ENCODE results near the gene CENPH. TPM values are rescaled to one million over a fixed set of nuclear protein-coding genes. Genes with fewer than 3 reads are reported as not detected.

The CENPH gene
- polyA plus RNA-seq, 1 of the 3 experiments (the other 2 are of a cell fraction), result 14.6 TPM

GRCh38 chr5:69167493-69167855 lies 21.9 kb upstream of the CENPH start:
- Histone ChIP-seq H3F3A (replicated peaks; ENCODE audit: insufficient read depth) (peaks cover 4% of the 10 kb centered on the region), H3K9ac (peak overlapping the region; percentile 94), H3K27me3 (ENCODE audit: insufficient read depth) (no peaks in the 10 kb centered on the region), H4K20me1 (ENCODE audit: insufficient read depth) (no peaks in the 10 kb centered on the region), H3K9me2 (no peaks in the 10 kb centered on the region), H3K4me3 (ENCODE audit: low read depth in 2 of 2, low read length in 1 of 2) (peak overlapping the region; percentile 76 to 96), H3K4me2 (peak overlapping the region; percentile 95), H3K9me3 (no peaks in the 10 kb centered on the region), H3K36me3 (replicated peaks in 1 of 2; ENCODE audit: control insufficient read depth in 1 of 2, insufficient read depth in 2 of 2, low read length in 1 of 2) (peaks cover 13 to 22% of the 10 kb centered on the region in 2 experiments), H3K4me1 (ENCODE audit: control insufficient read depth in 1 of 2, insufficient read depth in 2 of 2, low read depth in 1 of 2, low read length in 1 of 2) (peaks cover 10 to 11% of the 10 kb centered on the region in 2 experiments; a peak in 3 of 4 replicates), H2AFZ (ENCODE audit: low read depth) (peak overlapping the region; percentile 94), H3K79me2 (ENCODE audit: insufficient read depth) (peaks cover 53% of the 10 kb centered on the region), H3K27ac (ENCODE audit: low read depth in 2 of 2, low read length in 1 of 2) (peak overlapping the region; percentile 71 to 74)
- ChIA-PET CTCF (interaction anchor here (1.6 kb wide), 1 partner anchor 10 kb away, joined by 5 read pairs; no protein-coding TSS in a partner anchor), POLR2A (interaction anchor here (1.0 to 2.8 kb wide), 2 partner anchors 22 to 74 kb away, joined by 3 to 8 read pairs; partner anchors contain the start of genes CENPH and SLC30A5)
- no peak for TF ChIP-seq FOXJ3 (CRISPR knock-in tag; IDR thresholded peaks at IDR 0.05)
- no peak for TF ChIP-seq JUND (IDR thresholded peaks at IDR 0.05)
- TF ChIP-seq NFIC (IDR thresholded peaks at IDR 0.05; ENCODE audit: borderline replicate concordance), result no peak
- no peak for TF ChIP-seq RFX5 (IDR thresholded peaks at IDR 0.05; ENCODE audit: low read length)
- TF ChIP-seq NRF1 (IDR thresholded peaks at IDR 0.05; ENCODE audit: low read depth, low read length), result no peak
- TF ChIP-seq, protein P1, sequence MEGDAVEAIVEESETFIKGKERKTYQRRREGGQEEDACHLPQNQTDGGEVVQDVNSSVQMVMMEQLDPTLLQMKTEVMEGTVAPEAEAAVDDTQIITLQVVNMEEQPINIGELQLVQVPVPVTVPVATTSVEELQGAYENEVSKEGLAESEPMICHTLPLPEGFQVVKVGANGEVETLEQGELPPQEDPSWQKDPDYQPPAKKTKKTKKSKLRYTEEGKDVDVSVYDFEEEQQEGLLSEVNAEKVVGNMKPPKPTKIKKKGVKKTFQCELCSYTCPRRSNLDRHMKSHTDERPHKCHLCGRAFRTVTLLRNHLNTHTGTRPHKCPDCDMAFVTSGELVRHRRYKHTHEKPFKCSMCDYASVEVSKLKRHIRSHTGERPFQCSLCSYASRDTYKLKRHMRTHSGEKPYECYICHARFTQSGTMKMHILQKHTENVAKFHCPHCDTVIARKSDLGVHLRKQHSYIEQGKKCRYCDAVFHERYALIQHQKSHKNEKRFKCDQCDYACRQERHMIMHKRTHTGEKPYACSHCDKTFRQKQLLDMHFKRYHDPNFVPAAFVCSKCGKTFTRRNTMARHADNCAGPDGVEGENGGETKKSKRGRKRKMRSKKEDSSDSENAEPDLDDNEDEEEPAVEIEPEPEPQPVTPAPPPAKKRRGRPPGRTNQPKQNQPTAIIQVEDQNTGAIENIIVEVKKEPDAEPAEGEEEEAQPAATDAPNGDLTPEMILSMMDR (IDR thresholded peaks at IDR 0.05), result no peak
- TF ChIP-seq TEAD4 (IDR thresholded peaks at IDR 0.05; ENCODE audit: borderline replicate concordance, insufficient read depth), result no peak
- no peak for TF ChIP-seq RCOR1 (IDR thresholded peaks at IDR 0.05; ENCODE audit: low read length)
- TF ChIP-seq, protein P2, sequence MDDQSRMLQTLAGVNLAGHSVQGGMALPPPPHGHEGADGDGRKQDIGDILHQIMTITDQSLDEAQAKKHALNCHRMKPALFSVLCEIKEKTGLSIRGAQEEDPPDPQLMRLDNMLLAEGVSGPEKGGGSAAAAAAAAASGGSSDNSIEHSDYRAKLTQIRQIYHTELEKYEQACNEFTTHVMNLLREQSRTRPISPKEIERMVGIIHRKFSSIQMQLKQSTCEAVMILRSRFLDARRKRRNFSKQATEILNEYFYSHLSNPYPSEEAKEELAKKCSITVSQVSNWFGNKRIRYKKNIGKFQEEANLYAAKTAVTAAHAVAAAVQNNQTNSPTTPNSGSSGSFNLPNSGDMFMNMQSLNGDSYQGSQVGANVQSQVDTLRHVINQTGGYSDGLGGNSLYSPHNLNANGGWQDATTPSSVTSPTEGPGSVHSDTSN (IDR thresholded peaks at IDR 0.05), result no peak
- no peak for TF ChIP-seq MXI1 (IDR thresholded peaks at IDR 0.05; ENCODE audit: low read depth, low read length)
- no peak for TF ChIP-seq SIN3A (IDR thresholded peaks at IDR 0.05; ENCODE audit: borderline replicate concordance, low read depth, low read length)
- no peak for TF ChIP-seq FOXM1 (IDR thresholded peaks at IDR 0.05; ENCODE audit: low read depth)
- no peak for TF ChIP-seq EP300 (IDR thresholded peaks at IDR 0.05; ENCODE audit: borderline replicate concordance in 1 of 2, low read depth in 1 of 2, low read length in 1 of 2)
- under 1% methylated on average over 9 of the region's 11 CpGs for WGBS (ENCODE audit: low lambda C conversion rate)
- peak; percentile 27 for DNase-seq

DNA sequence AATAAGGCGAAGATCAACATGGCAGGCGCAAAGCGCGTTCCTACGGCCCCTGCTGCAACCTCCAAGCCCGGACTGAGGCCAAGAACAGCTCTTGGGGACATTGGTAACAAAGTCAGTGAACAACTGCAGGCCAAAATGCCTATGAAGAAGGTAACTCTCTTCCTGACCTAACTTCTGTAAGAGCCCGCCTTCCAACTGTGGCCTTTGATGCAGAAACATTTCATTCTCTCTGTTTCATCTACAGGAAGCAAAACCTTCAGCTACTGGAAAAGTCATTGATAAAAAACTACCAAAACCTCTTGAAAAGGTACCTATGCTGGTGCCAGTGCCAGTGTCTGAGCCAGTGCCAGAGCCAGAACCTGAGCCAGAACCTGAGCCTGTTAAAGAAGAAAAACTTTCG lies 21.5 kb upstream of the CENPH start:
- H3K9me2 ChIP-seq, result no peaks in the 10 kb centered on the region
- peak overlapping the region; percentile 76 to 96 for H3K4me3 ChIP-seq (ENCODE audit: low read depth in 2 of 2, low read length in 1 of 2)
- H3K9me3 ChIP-seq, result no peaks in the 10 kb centered on the region
- H3K36me3 ChIP-seq (replicated peaks in 1 of 2; ENCODE audit: control insufficient read depth in 1 of 2, insufficient read depth in 2 of 2, low read length in 1 of 2), result peaks cover 13 to 24% of the 10 kb centered on the region in 2 experiments
- H2AFZ ChIP-seq (ENCODE audit: low read depth), result peak overlapping the region; percentile 94
- no peak for DNase-seq
- TF ChIP-seq MEF2A (IDR thresholded peaks at IDR 0.05; ENCODE audit: borderline replicate concordance, low read depth) (no peak), NFIC (IDR thresholded peaks at IDR 0.05; ENCODE audit: borderline replicate concordance) (no peak), RXRA (IDR thresholded peaks at IDR 0.05; ENCODE audit: borderline replicate concordance, low read depth) (no peak), ELF1 (IDR thresholded peaks at IDR 0.05) (no peak), RCOR1 (IDR thresholded peaks at IDR 0.05; ENCODE audit: low read length) (no peak), CHD2 (IDR thresholded peaks at IDR 0.05; ENCODE audit: low read length, partially characterized antibody) (no peak), EZH2phosphoT487 (IDR thresholded peaks at IDR 0.05; ENCODE audit: borderline replicate concordance, low read depth) (no peak)
- H3F3A ChIP-seq (replicated peaks; ENCODE audit: insufficient read depth), result peaks cover 4% of the 10 kb centered on the region
- peak overlapping the region; percentile 95 for H3K4me2 ChIP-seq
- ChIA-PET POLR2A (interaction anchor here (2.8 kb wide), 1 partner anchor 22 kb away, joined by 8 read pairs; the partner anchor contains the start of gene CENPH), CTCF (interaction anchor here (1.6 kb wide), 1 partner anchor 10 kb away, joined by 5 read pairs; no protein-coding TSS in a partner anchor)
- peaks cover 58% of the 10 kb centered on the region for H3K79me2 ChIP-seq (ENCODE audit: insufficient read depth)
- H3K27me3 ChIP-seq (ENCODE audit: insufficient read depth), result no peaks in the 10 kb centered on the region
- H3K9ac ChIP-seq, result peak overlapping the region; percentile 94
- H3K4me1 ChIP-seq (ENCODE audit: control insufficient read depth in 1 of 2, insufficient read depth in 2 of 2, low read depth in 1 of 2, low read length in 1 of 2), result peaks cover 10 to 11% of the 10 kb centered on the region in 2 experiments; a peak in 3 of 4 replicates
- H3K27ac ChIP-seq (ENCODE audit: low read depth in 2 of 2, low read length in 1 of 2), result peak overlapping the region; percentile 71 to 74; a peak in 3 of 4 replicates
- no peaks in the 10 kb centered on the region for H4K20me1 ChIP-seq (ENCODE audit: insufficient read depth)
- 41% methylated on average over 4 of the region's 8 CpGs for WGBS (ENCODE audit: low lambda C conversion rate)

Measured in SK-N-SH (cell line).